ENCODE measurements around the gene UTF1. TPM values are rescaled to one million over a fixed set of nuclear protein-coding genes. Genes with fewer than 3 reads are reported as not detected.

The UTF1 gene
- total and polyA plus RNA-seq, 9 of the 15 experiments (the other 6 are each of a cell fraction or from before 2014, with no cell fraction given) = 0.35 to 0.46 TPM; not detected in 7

GRCh38 chr10:133274751-133275683 lies 45.0 kb downstream of the UTF1 start (continued):
- TF ChIP-seq SMARCA5 (IDR thresholded peaks at IDR 0.05) = no peak
- TF ChIP-seq, protein P1, sequence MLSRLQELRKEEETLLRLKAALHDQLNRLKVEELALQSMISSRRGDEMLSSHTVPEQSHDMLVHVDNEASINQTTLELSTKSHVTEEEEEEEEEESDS (CRISPR knock-in tag; IDR thresholded peaks at IDR 0.05) = no peak
- TF ChIP-seq ZNF586 (CRISPR knock-in tag; conservative IDR thresholded peaks at IDR 0.05) = no peak
- TF ChIP-seq MYNN (IDR thresholded peaks at IDR 0.05) = no peak
- TF ChIP-seq MYNN (CRISPR knock-in tag; IDR thresholded peaks at IDR 0.05) = no peak
- TF ChIP-seq, protein P2, sequence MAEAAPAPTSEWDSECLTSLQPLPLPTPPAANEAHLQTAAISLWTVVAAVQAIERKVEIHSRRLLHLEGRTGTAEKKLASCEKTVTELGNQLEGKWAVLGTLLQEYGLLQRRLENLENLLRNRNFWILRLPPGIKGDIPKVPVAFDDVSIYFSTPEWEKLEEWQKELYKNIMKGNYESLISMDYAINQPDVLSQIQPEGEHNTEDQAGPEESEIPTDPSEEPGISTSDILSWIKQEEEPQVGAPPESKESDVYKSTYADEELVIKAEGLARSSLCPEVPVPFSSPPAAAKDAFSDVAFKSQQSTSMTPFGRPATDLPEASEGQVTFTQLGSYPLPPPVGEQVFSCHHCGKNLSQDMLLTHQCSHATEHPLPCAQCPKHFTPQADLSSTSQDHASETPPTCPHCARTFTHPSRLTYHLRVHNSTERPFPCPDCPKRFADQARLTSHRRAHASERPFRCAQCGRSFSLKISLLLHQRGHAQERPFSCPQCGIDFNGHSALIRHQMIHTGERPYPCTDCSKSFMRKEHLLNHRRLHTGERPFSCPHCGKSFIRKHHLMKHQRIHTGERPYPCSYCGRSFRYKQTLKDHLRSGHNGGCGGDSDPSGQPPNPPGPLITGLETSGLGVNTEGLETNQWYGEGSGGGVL (CRISPR knock-in tag; IDR thresholded peaks at IDR 0.05) = no peak
- TF ChIP-seq EZH2 (IDR thresholded peaks at IDR 0.05; ENCODE audit: borderline replicate concordance, low read depth, low read length) = no peak
- TF ChIP-seq MCM5 (IDR thresholded peaks at IDR 0.05; ENCODE audit: low read depth) = no peak
- no peak for TF ChIP-seq ZC3H11A (IDR thresholded peaks at IDR 0.05; ENCODE audit: low read depth, low read length)
- TF ChIP-seq, protein P3, sequence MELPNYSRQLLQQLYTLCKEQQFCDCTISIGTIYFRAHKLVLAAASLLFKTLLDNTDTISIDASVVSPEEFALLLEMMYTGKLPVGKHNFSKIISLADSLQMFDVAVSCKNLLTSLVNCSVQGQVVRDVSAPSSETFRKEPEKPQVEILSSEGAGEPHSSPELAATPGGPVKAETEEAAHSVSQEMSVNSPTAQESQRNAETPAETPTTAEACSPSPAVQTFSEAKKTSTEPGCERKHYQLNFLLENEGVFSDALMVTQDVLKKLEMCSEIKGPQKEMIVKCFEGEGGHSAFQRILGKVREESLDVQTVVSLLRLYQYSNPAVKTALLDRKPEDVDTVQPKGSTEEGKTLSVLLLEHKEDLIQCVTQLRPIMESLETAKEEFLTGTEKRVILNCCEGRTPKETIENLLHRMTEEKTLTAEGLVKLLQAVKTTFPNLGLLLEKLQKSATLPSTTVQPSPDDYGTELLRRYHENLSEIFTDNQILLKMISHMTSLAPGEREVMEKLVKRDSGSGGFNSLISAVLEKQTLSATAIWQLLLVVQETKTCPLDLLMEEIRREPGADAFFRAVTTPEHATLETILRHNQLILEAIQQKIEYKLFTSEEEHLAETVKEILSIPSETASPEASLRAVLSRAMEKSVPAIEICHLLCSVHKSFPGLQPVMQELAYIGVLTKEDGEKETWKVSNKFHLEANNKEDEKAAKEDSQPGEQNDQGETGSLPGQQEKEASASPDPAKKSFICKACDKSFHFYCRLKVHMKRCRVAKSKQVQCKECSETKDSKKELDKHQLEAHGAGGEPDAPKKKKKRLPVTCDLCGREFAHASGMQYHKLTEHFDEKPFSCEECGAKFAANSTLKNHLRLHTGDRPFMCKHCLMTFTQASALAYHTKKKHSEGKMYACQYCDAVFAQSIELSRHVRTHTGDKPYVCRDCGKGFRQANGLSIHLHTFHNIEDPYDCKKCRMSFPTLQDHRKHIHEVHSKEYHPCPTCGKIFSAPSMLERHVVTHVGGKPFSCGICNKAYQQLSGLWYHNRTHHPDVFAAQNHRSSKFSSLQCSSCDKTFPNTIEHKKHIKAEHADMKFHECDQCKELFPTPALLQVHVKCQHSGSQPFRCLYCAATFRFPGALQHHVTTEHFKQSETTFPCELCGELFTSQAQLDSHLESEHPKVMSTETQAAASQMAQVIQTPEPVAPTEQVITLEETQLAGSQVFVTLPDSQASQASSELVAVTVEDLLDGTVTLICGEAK (IDR thresholded peaks at IDR 0.05) = no peak
- TF ChIP-seq, protein P3 (CRISPR knock-in tag; IDR thresholded peaks at IDR 0.05) = no peak
- no peak for TF ChIP-seq BMI1 (IDR thresholded peaks at IDR 0.05; ENCODE audit: low read length)
- no peak for TF ChIP-seq XRCC3 (IDR thresholded peaks at IDR 0.05)
- peak; percentile 42 for TF ChIP-seq CBFA2T3 (IDR thresholded peaks at IDR 0.05)

Data from K562 (cell line).